Frontal cortex (tissue), 4 donors: ENCODE measurements around the gene CYP2S1. TPM values are rescaled to one million over a fixed set of nuclear protein-coding genes. Genes with fewer than 3 reads are reported as not detected.
A peak's percentile ranks its signal among the peaks of the same experiment; 100 is the strongest.
"Not testable (repeated sequence)": the region's sequence is repeated elsewhere in the genome, so short reads cannot be mapped to it uniquely, and the experiment has no call there.

ENCODE experiments used
- DNase-seq, 2 donors: peaks; one replicate each; pipeline ENCODE4 v3.0.0; 2012; ENCODE audit warnings: low spot score in 2 of 2
- FAIRE-seq: peaks from 2 replicates; lab custom pipeline; 2012; peaks lifted over from hg19 to GRCh38; lab: Jason Lieb, UNC
- total RNA-seq: library from RNA; depleted of rRNA; stranded (reverse); fragments of >200 nt; gene quantifications from one replicate; pipeline ENCODE4 v1.2.3, GENCODE V29; 2014
- donor health status: control.
- donor health status: control.
- donor health status: control.

Gene CYP2S1, protein sequence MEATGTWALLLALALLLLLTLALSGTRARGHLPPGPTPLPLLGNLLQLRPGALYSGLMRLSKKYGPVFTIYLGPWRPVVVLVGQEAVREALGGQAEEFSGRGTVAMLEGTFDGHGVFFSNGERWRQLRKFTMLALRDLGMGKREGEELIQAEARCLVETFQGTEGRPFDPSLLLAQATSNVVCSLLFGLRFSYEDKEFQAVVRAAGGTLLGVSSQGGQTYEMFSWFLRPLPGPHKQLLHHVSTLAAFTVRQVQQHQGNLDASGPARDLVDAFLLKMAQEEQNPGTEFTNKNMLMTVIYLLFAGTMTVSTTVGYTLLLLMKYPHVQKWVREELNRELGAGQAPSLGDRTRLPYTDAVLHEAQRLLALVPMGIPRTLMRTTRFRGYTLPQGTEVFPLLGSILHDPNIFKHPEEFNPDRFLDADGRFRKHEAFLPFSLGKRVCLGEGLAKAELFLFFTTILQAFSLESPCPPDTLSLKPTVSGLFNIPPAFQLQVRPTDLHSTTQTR
- 0.41 TPM for total RNA-seq

GRCh38 chr19:41192574-41193429, at the start of gene CYP2S1:
TSS of gene CYP2S1 (plus strand) at chr19:41193219. CDS start at chr19:41193265, 46 bp downstream.
- no peak for DNase-seq
- no peak for FAIRE-seq

DNA sequence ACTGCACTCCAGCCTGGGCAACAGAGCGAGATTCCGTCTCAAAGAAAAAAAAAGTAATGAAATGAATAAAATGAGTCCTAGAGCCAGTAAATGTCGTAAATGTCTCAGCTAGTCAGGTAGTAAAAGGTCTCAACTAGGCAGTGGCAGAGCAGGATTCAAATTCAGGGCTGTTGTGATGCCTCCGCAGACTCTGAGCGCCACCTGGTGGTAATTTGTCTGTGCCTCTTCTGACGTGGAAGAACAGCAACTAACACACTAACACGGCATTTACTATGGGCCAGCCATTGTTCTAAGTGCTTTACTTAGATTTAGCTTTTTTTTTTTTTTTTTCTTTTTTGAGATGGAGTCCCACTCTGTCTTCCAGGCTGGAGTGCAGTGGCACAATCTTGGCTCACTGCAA, 48.6 kb upstream of the CYP2S1 start:
- DNase-seq (peak in 1 of 2 donors; percentile 48), FAIRE-seq (no peak)

DNA sequence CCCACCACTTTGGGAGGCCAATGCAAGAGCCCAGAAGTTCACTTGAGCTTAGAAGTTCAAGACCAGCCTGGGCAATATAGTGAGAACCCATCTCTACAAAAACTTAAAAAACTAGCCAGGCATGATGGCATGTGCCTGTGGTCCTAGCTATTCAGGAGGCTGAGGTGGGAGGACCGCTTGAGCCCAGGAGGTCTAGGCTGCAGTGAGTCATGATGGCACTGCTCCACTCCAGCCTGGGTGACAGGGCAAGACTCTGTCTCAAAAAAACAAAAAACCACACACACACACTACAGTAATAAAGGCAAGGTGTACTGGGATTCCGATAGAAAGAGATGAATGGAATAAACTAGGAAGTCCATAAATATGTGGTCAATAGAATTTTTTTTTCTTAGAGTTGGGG, 43.2 kb upstream of the CYP2S1 start:
- DNase-seq (no peak), FAIRE-seq (no peak)

GRCh38 chr19:41150986-41151385, 42.0 kb upstream of the CYP2S1 start:
- not testable (repeated sequence) for DNase-seq, FAIRE-seq

DNA sequence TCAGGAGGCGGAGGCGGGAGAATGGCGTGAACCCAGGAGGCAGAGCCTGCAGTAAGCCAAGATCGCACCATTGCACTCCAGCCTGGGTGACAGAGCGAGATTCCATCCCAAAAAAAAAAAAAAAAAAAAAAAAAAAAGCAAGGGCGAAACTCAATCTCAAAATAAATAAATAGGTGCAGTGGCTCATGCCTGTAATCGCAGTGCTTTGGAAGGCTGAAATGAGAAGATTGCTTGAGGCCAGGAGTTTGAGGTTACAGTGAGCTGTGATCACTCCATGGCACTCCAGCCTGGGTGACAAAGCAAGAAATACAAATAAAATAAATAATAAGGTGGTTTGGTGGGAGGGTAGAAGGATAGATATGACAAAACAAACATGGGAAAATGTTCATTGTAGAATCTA, 39.0 kb upstream of the CYP2S1 start:
- no peak for FAIRE-seq

GRCh38 chr19:41156207-41156606, 36.8 kb upstream of the CYP2S1 start:
- FAIRE-seq, result no peak
- no peak for DNase-seq

More for the DNA sequence above, 39.0 kb upstream of the CYP2S1 start:
- DNase-seq, result no peak

- FAIRE-seq (no peak), DNase-seq (no peak)
Observed at GRCh38 chr19:41159881-41160280, 33.1 kb upstream of the CYP2S1 start.

- FAIRE-seq (no peak), DNase-seq (no peak)
Observed at GRCh38 chr19:41161903-41162302, 31.1 kb upstream of the CYP2S1 start.

- DNase-seq (no peak), FAIRE-seq (no peak)
Observed at GRCh38 chr19:41166944-41167804, 25.8 kb upstream of the CYP2S1 start.

DNA sequence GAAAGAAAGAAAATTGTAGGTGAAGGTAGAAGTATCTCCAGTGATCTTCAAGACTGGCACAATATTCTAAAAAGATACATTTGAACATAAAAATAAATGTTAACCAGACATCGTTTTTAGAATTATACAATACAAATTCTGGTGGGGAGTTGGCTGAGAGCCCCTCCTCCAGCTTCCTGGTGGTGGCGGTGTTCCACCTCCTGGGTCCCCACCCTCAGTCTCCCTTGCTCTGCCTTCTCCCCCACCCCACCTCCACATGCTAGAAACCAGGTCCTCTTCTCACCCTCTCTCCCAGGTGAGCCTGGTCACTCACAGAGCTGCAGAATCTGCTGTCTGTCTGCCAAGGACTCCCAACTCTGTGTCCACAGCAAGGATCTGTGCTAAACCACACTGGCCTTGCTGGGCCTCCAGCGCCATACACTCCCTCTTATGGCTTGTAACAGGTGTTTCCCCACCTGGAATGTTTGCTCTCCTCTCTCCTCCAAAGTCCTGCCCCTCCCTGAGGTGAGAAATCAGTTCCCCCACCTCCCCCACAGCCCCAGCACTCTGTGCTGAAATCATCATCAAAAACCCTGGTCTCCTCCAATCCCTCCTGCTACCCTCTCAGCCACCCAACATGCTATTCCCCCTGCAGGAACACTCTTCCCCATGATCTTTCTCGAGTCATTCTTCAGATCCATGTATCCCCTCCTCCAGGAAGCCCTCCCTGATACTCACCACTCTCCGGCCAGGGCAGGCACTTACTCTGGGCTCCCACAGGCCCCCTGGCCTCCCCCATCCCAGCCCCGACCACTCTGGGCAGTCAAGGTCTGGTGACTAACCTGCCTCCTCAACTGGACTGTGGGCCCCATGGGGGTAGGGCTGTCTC, 20.5 kb upstream of the CYP2S1 start:
- no peak for FAIRE-seq
- no peak for DNase-seq

- no peak for FAIRE-seq
Observed at GRCh38 chr19:41174297-41174928, 18.6 kb upstream of the CYP2S1 start.

DNA sequence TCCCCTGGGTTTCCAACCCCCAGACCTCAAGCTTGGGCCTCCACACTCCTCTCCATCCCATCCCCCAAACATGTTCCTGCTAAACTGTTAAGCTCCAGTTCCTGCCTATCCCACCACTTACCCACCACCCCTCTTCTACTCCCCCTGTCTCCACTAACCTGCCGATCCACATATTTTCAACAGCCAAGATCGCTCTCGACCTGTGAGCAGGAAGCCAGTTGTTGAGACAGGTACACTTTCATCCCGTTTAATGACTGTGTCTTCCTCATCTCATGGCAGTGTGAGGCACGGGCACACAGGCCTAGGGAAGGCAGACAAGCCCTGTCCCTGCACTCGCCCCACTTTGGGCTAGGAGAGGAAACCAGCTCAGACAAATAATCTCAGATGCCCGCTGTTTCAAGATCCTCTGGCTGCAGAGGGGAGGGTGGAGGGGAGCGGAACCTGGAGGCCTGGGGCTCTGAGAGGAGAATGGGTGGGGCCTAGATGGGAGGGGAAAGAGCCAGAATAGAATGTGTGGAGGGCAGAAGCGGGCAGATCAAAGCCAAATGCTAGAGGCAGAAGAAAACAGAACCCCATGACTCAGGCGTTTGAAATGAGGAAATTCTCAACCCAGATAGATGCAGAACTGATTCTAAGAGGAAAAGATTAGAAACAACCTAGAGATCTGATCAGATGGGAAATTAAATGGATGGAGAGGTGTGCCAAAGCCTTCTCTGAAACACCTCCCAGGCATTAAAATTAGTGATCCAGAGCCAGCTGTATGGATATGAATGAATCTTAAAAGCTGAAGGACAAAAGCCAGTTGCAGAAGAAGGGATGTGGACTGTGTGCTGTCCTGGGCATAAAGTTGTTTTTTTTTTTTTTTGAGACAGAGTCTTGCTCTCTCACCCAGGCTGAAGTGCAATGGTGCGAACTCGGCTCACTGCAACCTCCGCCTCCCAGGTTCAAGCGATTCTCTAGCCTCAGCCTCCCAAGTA, 16.9 kb upstream of the CYP2S1 start:
- FAIRE-seq, result no peak
- no peak for DNase-seq

More at GRCh38 chr19:41174297-41174928, 18.6 kb upstream of the CYP2S1 start:
- no peak for DNase-seq

DNA sequence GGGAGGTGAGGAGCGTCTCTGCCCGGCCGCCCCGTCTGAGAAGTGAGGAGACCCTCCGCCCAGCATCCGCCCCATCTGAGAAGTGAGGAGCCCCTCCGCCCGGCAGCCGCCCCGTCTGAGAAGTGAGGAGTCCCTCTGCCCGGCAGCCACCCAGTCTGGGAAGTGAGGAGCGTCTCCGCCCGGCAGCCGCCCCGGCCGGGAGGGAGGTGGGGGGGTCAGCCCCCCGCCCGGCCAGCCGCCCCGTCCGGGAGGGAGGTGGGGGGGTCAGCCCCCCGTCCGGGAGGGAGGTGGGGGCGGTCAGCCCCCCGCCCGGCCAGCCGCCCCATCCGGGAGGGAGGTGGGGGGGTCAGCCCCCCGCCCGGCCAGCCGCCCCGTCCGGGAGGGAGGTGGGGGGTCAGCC, 12.8 kb upstream of the CYP2S1 start:
- FAIRE-seq, DNase-seq: not testable (repeated sequence)

DNA sequence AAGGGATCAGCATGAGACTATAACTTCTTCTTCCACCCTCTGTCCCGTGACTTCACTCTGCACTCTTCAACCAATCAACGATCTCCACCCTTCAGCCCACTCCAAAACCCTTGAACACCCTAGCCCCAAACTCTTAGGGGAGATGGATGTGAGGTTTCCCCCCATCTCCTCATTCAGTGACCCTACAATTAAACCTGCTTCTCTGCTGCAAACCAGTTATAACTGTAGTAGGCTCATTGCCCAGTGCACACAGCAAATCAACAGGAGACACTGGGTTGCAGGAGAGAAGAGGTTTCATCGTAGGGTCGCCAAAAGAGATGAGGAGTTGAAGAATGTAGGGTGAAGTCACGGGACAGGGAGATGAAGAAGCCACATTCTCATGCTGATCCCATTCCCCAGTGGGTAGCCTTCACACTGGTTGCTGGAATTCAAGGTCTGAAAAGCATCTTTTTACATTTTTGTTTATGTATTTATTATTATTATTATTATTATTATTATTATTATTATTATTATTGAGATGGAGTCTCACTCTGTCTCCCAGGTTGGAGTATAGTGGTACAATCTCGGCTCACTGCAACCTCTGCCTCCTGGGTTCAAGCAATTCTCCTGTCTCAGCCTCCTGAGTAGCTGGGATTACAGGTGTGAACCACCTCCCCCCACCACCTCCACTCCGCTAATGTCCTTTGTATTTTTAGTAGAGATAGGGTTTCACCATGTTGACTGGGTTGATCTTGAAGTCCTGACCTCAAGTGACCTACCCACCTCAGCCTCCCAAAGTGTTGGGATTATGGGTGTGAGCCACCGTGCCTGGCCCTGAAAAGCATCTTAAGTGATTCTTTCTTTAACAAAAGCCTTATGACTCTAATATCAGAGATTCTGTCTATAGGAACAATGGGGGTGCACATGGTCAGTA, 5.8 kb upstream of the CYP2S1 start:
- DNase-seq (no peak), FAIRE-seq (no peak)

- FAIRE-seq (no peak), DNase-seq (no peak)
Observed at GRCh38 chr19:41187884-41188279, 5.1 kb upstream of the CYP2S1 start.

DNA sequence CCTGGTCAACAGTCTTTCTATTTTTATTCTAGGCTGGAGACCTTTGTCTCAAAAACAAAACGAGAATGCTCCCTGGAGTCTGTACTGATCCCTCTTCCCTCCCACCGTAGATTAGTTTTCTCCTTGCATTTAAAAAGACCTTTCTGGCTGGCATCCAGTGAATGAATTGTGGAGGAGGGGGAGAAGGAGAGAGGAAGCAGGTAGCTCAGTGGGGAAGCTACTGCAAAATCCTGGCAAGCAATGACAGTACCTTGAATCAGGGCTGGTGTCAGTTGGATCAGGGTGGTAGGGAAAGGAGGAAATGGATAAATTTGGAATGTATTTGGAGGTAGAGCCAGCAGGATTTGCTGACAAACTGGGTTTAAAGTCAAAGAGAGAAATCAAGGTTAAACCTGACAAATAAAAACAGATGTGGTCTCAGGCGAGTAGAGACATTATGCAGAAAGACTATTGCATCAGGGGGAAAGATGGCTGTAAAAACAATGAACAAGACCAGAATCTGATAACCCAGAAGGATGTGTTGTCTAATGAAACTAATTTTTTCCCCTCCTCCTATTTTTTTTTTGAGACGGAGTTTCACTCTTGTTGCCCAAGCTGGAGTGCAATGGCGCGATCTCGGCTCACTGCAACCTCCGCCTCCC, 3.5 kb upstream of the CYP2S1 start:
- no peak for DNase-seq
- no peak for FAIRE-seq
